HG02973 (cell line): ENCODE results near the gene ZNF597.
"Not testable (repeated sequence)": the region's sequence is repeated elsewhere in the genome, so short reads cannot be mapped to it uniquely, and the experiment has no call there.

Experiments
- ATAC-seq: cut with Tn5 transposase; IDR thresholded peaks from one replicate; pipeline ENCODE4 v1.9.1; 2021; ENCODE audit warnings: moderate library complexity; ENCODE audit not compliant: unreplicated experiment

Gene ZNF597

GRCh38 chr16:3475604-3476375 lies 32.5 kb upstream of the ZNF597 start:
- no peak for ATAC-seq

- ATAC-seq = not testable (repeated sequence)
These were observed 31.6 kb upstream of the ZNF597 start for GRCh38 chr16:3474870-3475269.

DNA sequence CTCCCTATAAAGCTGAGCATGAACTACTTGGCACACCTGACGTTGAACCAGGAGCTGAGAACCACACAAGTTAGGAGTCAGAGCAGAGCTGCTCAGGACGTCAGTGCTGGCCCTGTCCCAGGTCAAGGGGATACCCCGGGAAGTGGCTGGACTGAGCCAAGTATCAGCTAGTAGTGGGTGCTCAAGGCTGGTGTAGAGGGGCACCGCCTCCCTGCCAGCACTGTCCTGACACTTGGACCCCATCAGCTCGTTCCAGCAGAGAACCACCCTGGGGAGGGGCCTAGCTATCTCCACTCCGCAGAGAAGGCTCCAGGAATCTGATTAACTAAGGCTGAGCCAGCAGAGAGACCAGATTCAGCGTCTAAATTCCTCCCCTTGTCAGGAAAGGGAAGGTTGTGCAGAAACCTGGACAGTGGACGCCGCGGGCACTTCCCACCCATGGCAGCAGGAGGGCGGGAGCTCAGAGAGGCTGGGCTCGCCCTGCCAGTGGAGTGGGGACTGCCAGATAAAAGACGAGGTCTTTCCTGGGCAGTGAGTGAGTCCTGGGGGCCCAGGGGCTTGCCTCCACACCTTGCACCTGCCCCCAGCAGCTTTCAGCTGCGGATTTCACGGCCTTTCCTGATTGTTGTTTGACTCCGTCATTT lies 31.0 kb upstream of the ZNF597 start:
- ATAC-seq = no peak

GRCh38 chr16:3473596-3473943 lies 30.3 kb upstream of the ZNF597 start:
- ATAC-seq = not testable (repeated sequence)

- no peak for ATAC-seq
These were observed 29.7 kb upstream of the ZNF597 start for GRCh38 chr16:3472878-3473595.

- ATAC-seq = no peak
These were observed 28.3 kb upstream of the ZNF597 start for GRCh38 chr16:3471518-3472176.

DNA sequence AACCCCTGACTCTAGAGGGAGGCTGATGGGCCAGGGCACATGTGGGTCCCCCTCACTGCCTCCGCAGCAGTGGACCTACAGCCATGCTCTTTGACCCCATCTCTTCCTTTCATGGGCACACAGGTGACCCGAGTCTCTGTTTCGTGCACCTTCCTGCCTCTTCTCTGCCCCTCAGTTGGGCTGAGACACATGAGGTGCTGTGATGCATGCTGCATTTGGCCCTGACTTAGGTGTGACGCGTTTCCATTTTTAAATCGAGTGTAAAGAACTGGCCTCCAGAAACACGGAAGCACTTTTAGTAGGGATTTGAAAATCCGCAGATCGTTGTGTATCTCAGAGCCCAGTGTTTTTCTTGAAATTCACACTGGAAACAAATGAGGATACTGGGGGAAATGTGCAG lies 27.4 kb upstream of the ZNF597 start:
- ATAC-seq = no peak

DNA sequence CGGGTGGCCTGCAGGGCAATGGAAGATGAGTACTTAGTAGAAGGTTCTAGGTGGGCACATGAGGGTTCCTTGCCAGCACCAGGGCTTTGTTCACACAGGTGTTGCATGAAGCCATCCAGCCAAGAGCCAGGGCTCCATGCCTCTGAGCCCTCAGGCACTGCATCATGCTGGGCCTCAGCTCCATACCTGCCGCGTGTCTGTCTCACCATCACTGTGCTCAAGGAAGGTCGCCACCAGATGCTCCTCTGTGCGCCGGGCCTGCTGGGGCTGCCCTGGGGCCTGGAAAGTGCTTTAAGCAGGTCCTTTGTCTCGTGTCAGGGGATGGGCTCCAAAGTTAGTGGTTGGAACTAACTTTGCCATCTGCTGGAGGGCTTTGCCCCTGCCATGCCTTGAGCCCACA lies 26.4 kb upstream of the ZNF597 start:
- no peak for ATAC-seq

DNA sequence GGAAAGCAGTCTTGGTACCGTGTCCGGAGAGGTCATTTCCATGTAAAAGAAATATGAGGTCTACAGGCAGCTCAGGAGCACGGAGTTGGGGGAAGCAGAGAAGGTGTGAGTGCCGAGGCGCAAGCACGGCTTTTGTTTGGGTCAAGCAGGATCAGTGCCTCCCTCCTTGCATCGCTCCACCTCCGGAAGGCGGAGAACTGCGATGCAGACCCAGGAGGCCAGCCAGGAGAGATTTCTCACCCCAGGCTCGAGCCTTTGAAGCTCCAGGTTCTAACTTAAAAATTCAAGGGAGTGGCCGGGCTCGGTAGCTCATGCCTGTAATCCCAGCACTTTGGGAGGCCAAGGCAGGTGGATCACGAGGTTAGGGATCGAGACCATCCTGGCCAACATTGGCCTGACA lies 25.2 kb upstream of the ZNF597 start:
- no peak for ATAC-seq

DNA sequence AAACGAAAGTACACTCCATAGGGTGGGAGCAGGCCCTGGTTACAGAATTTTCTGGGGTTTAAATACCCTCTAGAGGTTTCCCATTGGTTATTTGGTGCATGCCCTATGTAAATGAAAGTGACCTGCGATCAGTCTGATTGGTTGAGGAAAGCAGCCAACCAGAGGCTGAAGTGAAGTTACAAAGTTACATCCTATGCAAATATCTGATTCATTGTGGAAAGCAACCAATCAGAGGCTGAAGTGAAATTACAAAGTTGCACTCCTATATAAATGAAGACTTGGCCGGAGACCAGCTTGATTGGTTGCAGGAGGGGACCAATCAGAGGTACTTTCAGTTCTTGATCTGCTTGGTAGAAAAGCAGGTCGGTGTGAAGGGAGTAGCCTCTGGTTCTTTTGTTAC lies 24.6 kb upstream of the ZNF597 start:
- ATAC-seq = no peak

- ATAC-seq = no peak
These were observed 23.9 kb upstream of the ZNF597 start for GRCh38 chr16:3467182-3467581.

GRCh38 chr16:3465911-3466584 lies 22.7 kb upstream of the ZNF597 start:
- ATAC-seq = no peak

DNA sequence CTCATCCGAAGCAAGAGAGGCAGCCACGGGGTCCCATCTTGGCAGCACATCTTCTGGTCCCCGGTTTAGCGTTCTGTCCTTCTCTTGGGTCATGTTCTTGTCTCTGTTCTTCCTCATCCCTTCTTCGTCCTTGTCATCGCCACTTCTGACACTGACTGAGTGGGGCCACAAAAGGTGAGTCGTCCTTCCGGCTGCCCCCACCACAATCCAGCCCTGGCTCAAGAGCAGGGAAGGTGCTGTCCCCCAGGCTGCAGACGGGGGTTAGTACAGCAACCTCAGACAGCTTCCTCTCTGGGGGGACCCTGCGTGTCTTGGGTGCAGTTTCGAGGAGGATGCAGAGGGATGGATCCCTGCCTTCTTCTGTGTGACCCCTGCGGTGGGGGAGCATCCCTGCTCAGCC lies 22.0 kb upstream of the ZNF597 start:
- no peak for ATAC-seq

- no peak for ATAC-seq
These were observed 17.8 kb upstream of the ZNF597 start for GRCh38 chr16:3461151-3461550.

- no peak for ATAC-seq
These were observed 17.3 kb upstream of the ZNF597 start for GRCh38 chr16:3460585-3460984.

DNA sequence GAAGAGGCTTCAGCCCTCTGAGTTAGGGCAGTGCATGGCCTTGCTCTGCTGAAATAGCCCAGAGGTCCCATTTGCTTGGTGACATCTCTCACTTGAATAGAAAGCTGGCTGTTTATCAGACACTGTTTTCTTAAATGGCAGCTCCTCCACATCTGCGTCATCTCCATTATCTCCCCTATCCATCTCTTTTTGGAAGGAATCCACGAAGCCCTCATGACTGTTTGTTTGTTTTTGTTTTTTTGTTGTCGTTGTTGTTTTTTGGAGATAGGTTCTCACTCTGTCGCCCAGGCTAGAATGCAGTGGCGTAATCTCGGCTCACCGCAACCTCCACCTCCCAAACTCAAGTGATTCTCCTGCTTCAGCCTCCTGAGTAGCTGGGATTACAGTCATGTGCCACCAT lies 16.8 kb upstream of the ZNF597 start:
- no peak for ATAC-seq

DNA sequence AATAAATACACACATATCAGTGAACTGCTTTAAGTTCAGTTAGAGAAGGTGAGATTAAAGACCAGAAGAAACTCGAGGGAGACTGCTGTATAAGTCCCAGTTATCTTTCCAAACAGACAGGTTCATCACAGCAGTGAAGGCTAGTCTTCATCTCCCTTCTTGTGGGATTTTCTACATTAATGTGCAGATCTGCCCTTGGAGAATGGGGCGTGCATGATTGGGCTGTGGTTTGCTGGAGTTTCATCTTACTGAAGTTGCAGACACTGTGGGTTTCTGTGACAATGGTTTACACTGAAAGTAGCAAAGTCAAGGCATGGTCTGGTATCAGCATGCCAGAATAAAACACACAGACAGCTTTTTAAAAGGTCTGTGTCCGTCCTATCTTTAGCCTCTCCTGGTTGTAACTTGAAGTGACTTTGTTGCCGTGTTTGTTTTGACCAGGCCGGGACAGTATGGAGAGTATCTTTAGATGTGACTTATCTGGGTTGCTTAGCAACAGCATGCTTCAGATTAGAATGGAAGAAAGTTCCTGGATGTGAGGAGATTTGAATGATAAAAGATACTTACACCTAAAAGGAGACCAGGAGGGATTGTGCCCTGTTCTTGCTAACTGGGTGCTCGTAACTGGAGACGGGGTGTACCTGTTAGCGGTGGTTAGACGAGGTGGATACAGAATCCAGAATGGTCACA lies 16.2 kb upstream of the ZNF597 start:
- no peak for ATAC-seq

- ATAC-seq = no peak
These were observed 15.6 kb upstream of the ZNF597 start for GRCh38 chr16:3458852-3459361.

GRCh38 chr16:3458278-3458851 lies 15.1 kb upstream of the ZNF597 start:
- peak; percentile 16 for ATAC-seq
